ENCODE results near the gene THSD8. TPM values are rescaled to one million over a fixed set of nuclear protein-coding genes. Genes with fewer than 3 reads are reported as not detected.

THSD8 gene
- total and polyA plus RNA-seq, 8 donors = 0.90 to 3.9 (median 2.0) TPM

GRCh38 chr19:12759686-12760085 is 42.2 kb upstream of the THSD8 start:
- H3K4me3 ChIP-seq = no peak overlapping the region
- 82 to 87% methylated on average over 6 of the region's 6 CpGs for WGBS, 2 donors
- DNase-seq (no peak), ATAC-seq (no peak), FAIRE-seq (no peak)
- peaks cover 0 to 15% (median 7%) of the 10 kb centered on the region in 3 donors for H3K36me3 ChIP-seq
- H3K9me3 ChIP-seq = no peaks in the 10 kb centered on the region
- no peak overlapping the region for H3K27ac ChIP-seq
- intact Hi-C loops (cut with DNase I) = loop anchor here in 2 of 3 donors (5.0 to 10.0 kb wide), 3 partner anchors 38 to 85 kb away; no protein-coding TSS in a partner anchor
- H3K27me3 ChIP-seq = no peaks in the 10 kb centered on the region
- no peak for TF ChIP-seq CTCF (IDR thresholded peaks at IDR 0.05)
- H3K4me1 ChIP-seq = no peaks in the 10 kb centered on the region

GRCh38 chr19:12763100-12763499 is 38.8 kb upstream of the THSD8 start:
- no peaks in the 10 kb centered on the region for H3K9me3 ChIP-seq
- 91 to 93% methylated on average over 11 of the region's 11 CpGs for WGBS, 2 donors
- no peak for ATAC-seq
- no peak for DNase-seq
- peaks cover 0 to 25% (median 19%) of the 10 kb centered on the region in 3 donors for H3K36me3 ChIP-seq
- no peak for FAIRE-seq
- no peak for TF ChIP-seq CTCF (IDR thresholded peaks at IDR 0.05)
- intact Hi-C loops (cut with DNase I) = loop anchor here in 1 of 3 donors (5.0 kb wide), 2 partner anchors 34 to 79 kb away; no protein-coding TSS in a partner anchor
- H3K27ac ChIP-seq = no peak overlapping the region
- H3K4me3 ChIP-seq = no peak overlapping the region
- H3K27me3 ChIP-seq = no peaks in the 10 kb centered on the region
- no peaks in the 10 kb centered on the region for H3K4me1 ChIP-seq

- no peak for DNase-seq
- no peaks in the 10 kb centered on the region for H3K9me3 ChIP-seq
- H3K27me3 ChIP-seq = no peaks in the 10 kb centered on the region
- intact Hi-C loops (cut with DNase I) = loop anchor here in 2 of 3 donors (5.0 kb wide), 3 partner anchors 33 to 78 kb away; partner anchors contain the start of genes PRDX2 (in 1 of the 2) and THSD8 (in 1 of the 2)
- no peak for TF ChIP-seq CTCF (IDR thresholded peaks at IDR 0.05)
- no peak overlapping the region for H3K4me3 ChIP-seq
- ATAC-seq = no peak
- WGBS, 2 donors = 97 to 99% methylated on average over 16 of the region's 16 CpGs
- no peaks in the 10 kb centered on the region for H3K4me1 ChIP-seq
- FAIRE-seq = no peak
- H3K36me3 ChIP-seq = peaks cover 0 to 36% (median 24%) of the 10 kb centered on the region in 3 donors
- H3K27ac ChIP-seq = no peak overlapping the region
Measured at GRCh38 chr19:12764698-12765097, 37.2 kb upstream of the THSD8 start.

- H3K4me3 ChIP-seq = peak overlapping the region in 2 of 4 donors; percentile 20 to 35
- 44 to 86% methylated on average over 30 of the region's 30 CpGs for WGBS, 2 donors
- H3K9me3 ChIP-seq = no peaks in the 10 kb centered on the region
- H3K27me3 ChIP-seq = no peaks in the 10 kb centered on the region
- peaks cover 0 to 38% (median 25%) of the 10 kb centered on the region in 3 donors for H3K36me3 ChIP-seq
- DNase-seq (peak in 5 of 6 donors; percentile 63 to 91 (median 87)), ATAC-seq (peak; percentile 75 to 95 (median 84)), FAIRE-seq (no peak)
- no peak overlapping the region for H3K27ac ChIP-seq
- intact Hi-C loops (cut with DNase I) = loop anchor here in 1 of 3 donors (5.0 kb wide), 1 partner anchor 36 kb away; the partner anchor contains the start of genes PRDX2 and THSD8
- H3K4me1 ChIP-seq = no peaks in the 10 kb centered on the region
- peak; percentile 38 to 54 (median 52) for TF ChIP-seq CTCF (IDR thresholded peaks at IDR 0.05)
Measured at GRCh38 chr19:12766051-12766521, 35.8 kb upstream of the THSD8 start.

GRCh38 chr19:12767150-12767549 is 34.7 kb upstream of the THSD8 start:
- H3K27ac ChIP-seq = no peak overlapping the region
- no peaks in the 10 kb centered on the region for H3K4me1 ChIP-seq
- no peaks in the 10 kb centered on the region for H3K27me3 ChIP-seq
- peaks cover 0 to 38% (median 25%) of the 10 kb centered on the region in 3 donors for H3K36me3 ChIP-seq
- intact Hi-C loops (cut with DNase I) = loop anchor here in 1 of 3 donors (5.0 kb wide), 1 partner anchor 35 kb away; the partner anchor contains the start of genes PRDX2 and THSD8
- 92 to 97% methylated on average over 11 of the region's 11 CpGs for WGBS, 2 donors
- TF ChIP-seq CTCF (IDR thresholded peaks at IDR 0.05) = no peak
- no peak for FAIRE-seq
- no peaks in the 10 kb centered on the region for H3K9me3 ChIP-seq
- no peak for ATAC-seq
- no peak for DNase-seq
- no peak overlapping the region for H3K4me3 ChIP-seq
